Right atrium auricular region (tissue), 2 donors: ENCODE measurements around the gene KRTAP10-12. TPM values are rescaled to one million over a fixed set of nuclear protein-coding genes. Genes with fewer than 3 reads are reported as not detected.

Experiments
- DNase-seq: peaks from one replicate; pipeline ENCODE4 v3.0.0-alpha.2; 2019; ENCODE audit warnings: low spot score
- H3K27ac ChIP-seq, 2 donors: fragments of 200-600 bp; sonication (generic); 1 replicate in 1 of 2; 2 replicates in 1 of 2; pipeline ENCODE4 v1.5.1; 2016 to 2019
- H3K27me3 ChIP-seq, 2 donors: fragments of 200-600 bp; sonication (generic); one replicate each; pipeline versions ENCODE4 v1.5.1 to v1.6.0; 2017 to 2019
- H3K36me3 ChIP-seq: fragments of 200-600 bp; sonication (generic); one replicate; pipeline ENCODE4 v1.5.1; 2016
- H3K4me1 ChIP-seq, 2 donors: fragments of 200-600 bp; sonication (generic); one replicate each; pipeline versions ENCODE4 v1.5.1 to v1.6.0; 2017 to 2019
- H3K4me3 ChIP-seq, 2 donors: fragments of 200-600 bp; sonication (generic); 1 replicate in 1 of 2; 2 replicates in 1 of 2; pipeline ENCODE4 v1.5.1; 2017 to 2019; ENCODE audit warnings: mild to moderate bottlenecking in 1 of 2, moderate library complexity in 1 of 2
- H3K9me3 ChIP-seq, 2 donors: fragments of 200-600 bp; sonication (generic); one replicate each; pipeline ENCODE4 v1.5.1; 2019
- CTCF ChIP-seq, 2 donors: fragments of 200-600 bp; sonication (generic); IDR thresholded peaks; one replicate each; pipeline ENCODE4 v1.5.1; 2019; ENCODE audit warnings: antibody characterized with exemption in 2 of 2
- total RNA-seq, 2 donors: library from RNA; depleted of rRNA; stranded (reverse); fragments of >200 nt; gene quantifications; one replicate each; pipeline ENCODE4 v1.1.0, GENCODE V29; 2016

KRTAP10-12 gene
- total RNA-seq, 2 donors from 2014 or later, result not detected

GRCh38 chr21:44699502-44700001 lies 2.6 kb downstream of the KRTAP10-12 start:
- TF ChIP-seq CTCF (IDR thresholded peaks at IDR 0.05), result no peak
- no peak overlapping the region for H3K27ac ChIP-seq
- no peaks in the 10 kb centered on the region for H3K27me3 ChIP-seq
- no peak overlapping the region for H3K4me3 ChIP-seq
- no peaks in the 10 kb centered on the region for H3K4me1 ChIP-seq
- no peaks in the 10 kb centered on the region for H3K9me3 ChIP-seq
- DNase-seq, result peak; percentile 26
- H3K36me3 ChIP-seq, result no peaks in the 10 kb centered on the region

GRCh38 chr21:44700101-44701022 lies 3.4 kb downstream of the KRTAP10-12 start:
- peak; percentile 38 for DNase-seq
- H3K27me3 ChIP-seq, result no peaks in the 10 kb centered on the region
- no peaks in the 10 kb centered on the region for H3K36me3 ChIP-seq
- no peak overlapping the region for H3K27ac ChIP-seq
- TF ChIP-seq CTCF (IDR thresholded peaks at IDR 0.05), result no peak
- H3K4me3 ChIP-seq, result no peak overlapping the region
- no peaks in the 10 kb centered on the region for H3K9me3 ChIP-seq
- H3K4me1 ChIP-seq, result no peaks in the 10 kb centered on the region

- no peak overlapping the region for H3K4me3 ChIP-seq
- H3K36me3 ChIP-seq, result no peaks in the 10 kb centered on the region
- H3K4me1 ChIP-seq, result no peaks in the 10 kb centered on the region
- no peak overlapping the region for H3K27ac ChIP-seq
- peak; percentile 21 for DNase-seq
- no peaks in the 10 kb centered on the region for H3K9me3 ChIP-seq
- TF ChIP-seq CTCF (IDR thresholded peaks at IDR 0.05), result no peak
- H3K27me3 ChIP-seq, result no peaks in the 10 kb centered on the region
Measured at GRCh38 chr21:44701023-44701400, 4.0 kb downstream of the KRTAP10-12 start.

- no peak for TF ChIP-seq CTCF (IDR thresholded peaks at IDR 0.05)
- Histone ChIP-seq H3K9me3 (no peaks in the 10 kb centered on the region), H3K4me3 (no peak overlapping the region), H3K27me3 (peaks cover 0 to 5% of the 10 kb centered on the region in 2 donors), H3K36me3 (no peaks in the 10 kb centered on the region), H3K27ac (no peak overlapping the region), H3K4me1 (no peaks in the 10 kb centered on the region)
- DNase-seq, result peak; percentile 21
Measured at GRCh38 chr21:44701541-44701940, 4.6 kb downstream of the KRTAP10-12 start.

GRCh38 chr21:44702111-44702972 lies 5.4 kb downstream of the KRTAP10-12 start:
- Histone ChIP-seq H3K4me1 (no peaks in the 10 kb centered on the region), H3K27me3 (peaks cover 0 to 13% of the 10 kb centered on the region in 2 donors), H3K36me3 (no peaks in the 10 kb centered on the region), H3K9me3 (no peaks in the 10 kb centered on the region), H3K4me3 (no peak overlapping the region), H3K27ac (no peak overlapping the region)
- no peak for TF ChIP-seq CTCF (IDR thresholded peaks at IDR 0.05)
- peak; percentile 53 for DNase-seq
